Limb (tissue), 2 donors: Measurements from ENCODE around the gene TPRG1.

Experiments used
- DNase-seq, 2 donors: peaks; one replicate each; pipeline ENCODE4 v3.0.0-alpha.2; 2016; ENCODE audit errors: extremely low spot score in 2 of 2

Gene TPRG1

DNA sequence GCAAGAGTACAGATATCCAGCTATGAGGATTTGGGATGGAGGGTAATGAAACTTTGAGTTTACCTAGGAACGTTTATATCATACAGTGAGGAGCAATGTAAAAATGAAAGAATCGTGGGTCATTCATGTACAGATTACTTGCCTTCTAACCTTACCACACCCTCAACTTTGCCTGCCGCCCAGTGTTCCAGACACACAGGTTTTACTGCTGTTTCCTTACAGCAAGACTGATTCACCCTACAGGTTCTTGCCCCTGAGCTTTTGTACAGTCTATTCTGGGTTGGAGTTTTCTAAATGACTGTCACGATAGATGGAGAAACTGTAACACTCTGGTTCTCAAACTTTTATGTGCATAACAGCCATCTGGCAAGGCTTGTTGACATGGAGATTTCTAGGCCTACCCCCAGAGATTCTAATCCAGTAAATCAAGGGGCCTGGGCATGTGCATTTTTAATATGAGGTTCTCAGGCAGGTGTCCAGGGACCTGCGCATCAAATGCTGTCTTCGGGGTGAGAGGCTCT lies 6.6 kb upstream of the TPRG1 start:
- no peak for DNase-seq

- DNase-seq, result no peak
Measured at GRCh38 chr3:189166321-189166720, 5.5 kb upstream of the TPRG1 start.

GRCh38 chr3:189167027-189167766 lies 4.6 kb upstream of the TPRG1 start:
- no peak for DNase-seq

GRCh38 chr3:189168711-189169110 lies 3.1 kb upstream of the TPRG1 start:
- DNase-seq, result no peak

- no peak for DNase-seq
Measured at GRCh38 chr3:189169728-189170127, 2.0 kb upstream of the TPRG1 start.

DNA sequence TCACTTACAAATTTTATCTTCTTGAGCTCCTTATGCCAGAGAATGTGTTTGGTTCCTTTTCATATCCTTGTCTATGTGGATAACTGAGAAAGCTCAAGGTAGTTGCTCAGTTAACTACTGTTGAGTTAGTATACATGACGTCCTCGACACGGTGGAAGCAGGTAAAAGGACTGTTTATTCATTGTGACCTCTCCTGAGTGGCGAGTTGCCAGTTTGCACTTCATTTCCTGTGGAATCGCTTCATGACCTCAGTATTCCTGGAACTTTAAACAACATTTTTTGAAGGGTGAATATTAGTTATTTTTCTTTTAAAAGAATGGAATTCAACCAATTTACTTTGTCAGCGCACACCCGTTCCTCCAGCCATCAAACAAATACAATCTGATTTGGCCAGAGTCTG lies 1.2 kb upstream of the TPRG1 start:
- no peak for DNase-seq

GRCh38 chr3:189172668-189173419 lies 1.1 kb downstream of the TPRG1 start:
- no peak for DNase-seq

DNA sequence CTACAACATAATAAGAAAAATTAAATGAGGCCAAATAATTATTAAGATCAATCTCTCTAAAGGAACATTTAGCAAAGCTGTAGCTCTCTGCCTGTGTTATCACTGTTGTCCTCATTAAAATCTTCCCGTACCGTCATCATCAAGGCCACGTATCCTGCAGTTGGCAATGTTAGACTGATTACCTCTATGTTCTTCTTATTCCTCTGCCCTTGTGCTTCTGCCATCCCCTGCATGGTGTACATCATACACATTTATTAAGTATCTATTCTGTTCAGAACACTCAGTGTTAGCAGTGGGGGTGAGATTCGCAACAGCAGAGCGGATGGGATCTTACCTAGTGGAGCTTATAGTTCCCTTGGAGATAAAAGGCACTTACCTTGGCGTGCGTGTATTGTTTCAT lies 12.8 kb downstream of the TPRG1 start:
- no peak for DNase-seq

DNA sequence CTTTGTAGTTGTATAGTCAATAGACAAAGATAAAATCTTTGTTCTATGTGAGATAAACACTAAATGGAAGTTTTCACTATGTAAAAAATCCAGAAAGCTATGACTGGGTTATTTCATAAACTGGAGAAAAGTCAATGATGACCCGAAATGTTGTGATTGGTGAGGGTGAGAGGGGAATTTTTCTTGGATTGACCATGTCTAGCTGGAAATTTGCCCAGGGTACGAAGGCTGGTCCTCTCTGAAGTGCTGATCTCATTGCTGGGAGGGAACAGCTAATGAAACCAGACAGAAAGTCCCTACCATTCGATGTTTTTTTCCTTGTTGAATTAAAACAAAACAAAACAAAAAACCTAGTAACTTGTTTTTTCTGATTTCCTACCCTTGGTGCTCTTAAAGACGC lies 14.3 kb downstream of the TPRG1 start:
- DNase-seq, result no peak

DNA sequence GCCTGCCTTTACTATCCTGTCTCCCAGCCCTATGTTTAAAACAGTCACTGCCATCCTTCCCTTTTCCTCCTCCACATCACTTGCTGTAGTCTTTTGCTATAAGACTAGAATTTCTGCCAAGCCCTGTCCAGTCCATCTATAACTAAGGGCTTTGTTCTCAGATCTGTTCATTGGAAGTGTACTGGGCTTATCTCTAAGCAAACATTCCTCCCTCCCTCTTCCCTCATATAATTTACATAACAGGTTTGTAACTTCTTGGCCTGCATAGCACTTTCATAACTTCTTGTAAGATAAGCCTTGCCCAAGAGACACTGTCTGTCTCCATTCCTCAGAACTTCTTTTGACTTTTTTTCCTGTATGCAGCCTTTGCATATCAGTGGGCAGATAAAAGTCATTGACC lies 16.7 kb downstream of the TPRG1 start:
- DNase-seq, result no peak

DNA sequence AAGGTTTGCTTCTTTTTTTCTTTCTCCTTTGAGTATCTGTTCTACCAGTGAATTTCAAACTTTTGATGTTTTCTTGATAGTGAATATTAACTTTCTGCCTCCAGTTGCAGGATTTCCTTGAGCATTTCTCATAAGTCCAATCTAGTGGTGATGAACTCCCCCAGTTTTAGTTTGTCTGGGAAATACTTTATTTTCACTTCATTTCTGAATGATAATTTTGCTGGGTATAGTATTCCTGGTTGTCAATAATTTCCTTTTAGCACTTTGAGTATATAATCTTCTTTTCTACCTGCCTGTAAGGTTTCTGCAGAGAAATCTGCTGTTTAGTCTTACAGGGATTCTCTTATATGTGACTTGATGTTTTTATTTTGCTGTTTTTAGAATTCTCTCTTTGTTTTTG lies 21.0 kb downstream of the TPRG1 start:
- no peak for DNase-seq

DNA sequence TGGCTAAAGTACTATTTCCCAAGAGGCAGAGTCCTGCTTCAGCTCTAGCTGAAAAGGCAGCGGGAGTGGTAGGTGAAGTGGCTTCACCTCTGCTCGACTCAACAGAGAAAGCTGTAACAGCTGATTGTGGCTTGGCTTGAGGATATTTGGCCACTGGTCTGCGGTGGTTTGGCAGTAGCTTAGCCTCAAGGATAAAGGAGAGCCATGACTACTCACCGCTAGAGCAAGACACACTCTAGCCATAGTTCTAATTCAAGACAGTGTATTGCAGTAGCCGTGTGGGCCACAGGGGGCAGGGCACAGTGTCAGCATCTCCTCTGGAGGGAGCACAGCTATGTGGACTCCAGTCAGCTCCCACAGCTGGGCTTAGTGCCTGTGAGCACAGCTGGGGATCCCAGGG lies 23.5 kb downstream of the TPRG1 start:
- DNase-seq, result no peak

DNA sequence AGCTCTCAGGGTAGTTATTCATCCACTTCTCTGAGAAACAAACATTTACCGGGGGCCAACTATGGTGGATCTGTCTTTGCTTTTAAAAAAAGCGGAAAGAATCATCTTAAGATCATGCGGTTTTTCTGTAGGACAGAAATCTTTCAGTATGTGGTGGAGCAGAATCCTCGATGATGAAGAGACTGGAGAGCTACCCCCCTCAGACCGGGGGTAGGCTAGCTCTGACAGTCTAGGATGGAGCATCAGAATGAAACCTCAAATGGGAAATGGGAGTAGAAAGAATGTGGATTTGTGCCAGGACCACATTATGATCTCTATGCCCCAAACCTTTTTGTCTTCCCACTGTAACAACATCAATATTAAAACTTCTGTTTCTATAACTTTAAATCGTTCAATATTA lies 30.3 kb downstream of the TPRG1 start:
- DNase-seq, result no peak

DNA sequence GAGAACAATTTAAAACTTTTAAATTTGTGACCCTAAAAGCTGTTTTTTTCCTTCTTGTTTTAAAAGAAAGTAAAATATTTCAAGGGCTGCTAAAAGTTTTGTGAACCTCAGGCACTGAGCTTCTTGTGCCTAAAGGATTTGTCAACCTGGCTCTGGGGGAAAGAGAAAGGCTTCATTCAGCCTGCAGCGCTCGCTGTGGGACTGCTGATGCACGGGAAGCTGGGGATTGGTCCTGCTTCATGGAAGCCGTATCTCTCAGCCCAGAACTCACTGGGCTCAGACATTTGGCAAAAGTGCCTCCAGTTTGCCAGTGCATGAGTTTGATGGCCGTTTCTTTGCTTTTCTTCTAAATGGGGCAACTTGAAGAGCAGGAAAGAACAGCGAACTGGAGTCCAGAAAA lies 30.8 kb downstream of the TPRG1 start:
- no peak for DNase-seq

DNA sequence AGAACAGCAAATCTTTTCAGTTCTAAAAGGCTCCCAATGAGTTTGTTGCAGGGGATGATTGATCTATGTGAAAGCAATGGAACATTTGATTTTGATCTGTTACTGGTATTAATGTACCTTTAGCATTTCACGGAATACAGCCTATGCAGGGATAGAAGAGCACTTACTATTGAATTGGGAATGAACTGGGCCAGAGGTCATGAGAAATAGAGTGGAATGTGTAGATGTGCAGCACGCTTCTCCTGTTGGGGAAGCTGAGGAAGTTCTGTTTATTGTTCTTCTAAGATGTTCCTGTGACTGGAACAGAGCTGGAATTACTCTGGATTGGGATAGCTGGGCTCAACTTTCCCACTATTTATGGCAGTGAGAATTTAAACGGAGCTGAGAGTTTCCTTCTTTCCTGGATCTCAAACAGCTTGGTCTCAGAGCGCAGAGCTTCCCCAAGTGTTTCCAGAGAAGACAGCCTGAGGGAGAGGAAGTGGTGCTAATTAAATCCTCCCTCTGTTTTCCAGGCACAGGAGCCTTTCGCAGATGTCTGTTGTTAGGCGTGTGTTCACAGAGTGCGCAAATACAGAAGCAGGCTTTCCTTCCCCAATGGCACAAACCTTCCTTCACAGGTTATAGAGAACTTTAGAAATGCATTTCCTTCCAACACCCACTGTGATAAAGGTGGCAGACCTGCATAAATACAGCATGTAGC lies 32.5 kb downstream of the TPRG1 start:
- DNase-seq, result no peak

DNA sequence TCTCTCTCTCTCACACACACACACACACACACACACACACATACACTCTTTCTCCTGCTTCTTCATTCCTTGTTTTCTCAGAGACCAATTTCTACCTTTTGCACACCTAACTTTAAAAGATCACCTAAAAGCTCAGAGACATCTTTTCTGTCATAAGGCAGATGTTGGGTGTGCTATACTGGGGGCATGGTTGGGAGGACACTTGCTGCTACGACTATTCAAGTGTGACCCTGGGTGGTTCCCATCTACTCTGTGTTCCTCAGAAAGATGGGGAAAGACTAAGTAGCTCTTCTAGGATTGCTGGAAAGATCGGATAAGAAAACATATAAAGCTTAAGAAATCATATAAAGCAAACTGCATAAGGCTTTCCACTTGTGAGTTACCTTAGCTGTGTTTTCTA lies 33.2 kb downstream of the TPRG1 start:
- DNase-seq, result no peak

DNA sequence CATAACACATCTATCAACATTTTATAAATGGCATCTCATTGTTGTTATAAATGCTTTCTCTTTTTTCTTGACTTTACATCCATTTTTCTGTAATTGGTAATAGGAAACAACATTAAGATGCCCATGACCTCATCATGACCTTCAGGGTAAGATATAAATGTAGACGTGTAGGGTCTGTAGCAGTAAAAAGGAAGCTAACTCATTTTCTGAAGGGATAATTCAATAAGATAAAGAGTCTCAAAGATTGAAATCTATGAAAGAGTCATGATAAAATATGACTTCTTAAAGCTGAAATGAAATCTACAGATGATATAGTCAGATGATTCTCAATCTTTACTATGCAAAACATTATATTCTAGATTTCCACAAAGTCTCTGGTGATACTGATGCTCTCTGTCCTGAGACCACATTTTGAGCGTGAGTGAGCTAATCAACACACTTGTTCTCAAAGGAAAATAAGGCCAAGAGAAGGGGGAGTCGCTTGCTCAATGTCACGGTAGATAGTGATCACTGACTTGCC lies 38.5 kb downstream of the TPRG1 start:
- no peak for DNase-seq

- DNase-seq, result no peak
Measured at GRCh38 chr3:189212681-189213080, 40.9 kb downstream of the TPRG1 start.

DNA sequence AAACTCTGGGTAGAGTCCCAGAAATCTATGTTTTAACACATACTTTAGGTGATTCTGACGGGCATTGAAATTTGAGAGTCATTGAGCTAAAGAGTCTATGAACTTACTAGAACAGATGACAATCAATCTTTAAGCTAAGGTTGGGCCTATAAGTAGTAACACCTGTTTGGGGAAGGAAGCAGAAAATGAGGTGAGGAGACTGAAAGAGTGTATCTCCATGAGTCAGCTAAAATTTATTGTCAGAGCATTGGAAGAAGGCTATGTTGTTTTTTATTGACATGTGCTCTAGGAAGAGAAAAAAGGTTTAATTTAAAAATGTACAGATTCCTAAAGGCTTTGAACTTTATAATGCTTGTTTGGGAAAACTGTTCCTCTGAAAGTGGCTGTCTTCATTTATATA lies 42.9 kb downstream of the TPRG1 start:
- DNase-seq, result no peak

- DNase-seq, result no peak
Measured at GRCh38 chr3:189222927-189223636, 51.3 kb downstream of the TPRG1 start.

GRCh38 chr3:189225431-189225830 lies 53.7 kb downstream of the TPRG1 start:
- no peak for DNase-seq
